Panc1 (cell line): ENCODE results near the gene PTPRJ. TPM values are rescaled to one million over a fixed set of nuclear protein-coding genes. Genes with fewer than 3 reads are reported as not detected.

Source experiments
- ATAC-seq: fragments of 200-7000 bp; cut with Tn5 transposase; 2 replicates; pipeline ENCODE4 v1.9.1; 2020; ENCODE audit warnings: mild to moderate bottlenecking, moderate library complexity
- BruUV-seq: library from RNA; stranded (reverse); fragments of 400-500 nt; replicated peaks from 2 replicates; lab custom pipeline; 2021; lab: Mats Ljungman, UMichigan
- CTCF ChIA-PET: fragments of 300-600 bp; sonication (Branson Sonifier 250); formaldehyde crosslinking; loops from one replicate; lab custom pipeline; 2022; ENCODE audit warnings: antibody characterized with exemption; lab: Charles Lee
- POLR2A ChIA-PET: fragments of 300-600 bp; sonication (Branson Sonifier 250); formaldehyde crosslinking; loops from one replicate; lab custom pipeline; 2022; ENCODE audit warnings: antibody characterized with exemption; lab: Charles Lee
- DNase-seq: peaks from one replicate; pipeline ENCODE4 v3.0.0-alpha.2; 2010; ENCODE audit warnings: low read depth, low spot score
- H3K27ac ChIP-seq: 2 replicates; pipeline ENCODE4 v1.5.1; 2011; ENCODE audit warnings: mild to moderate bottlenecking, low read length, inconsistent platforms
- H3K27me3 ChIP-seq: fragments of 200-500 bp; sonication (Bioruptor generic); 2 replicates; pipeline ENCODE4 v1.6.0; 2014; ENCODE audit warnings: low read length, inconsistent platforms; ENCODE audit not compliant: control insufficient read depth, insufficient read depth
- H3K36me3 ChIP-seq: fragments of 200-500 bp; sonication (Bioruptor generic); 2 replicates; pipeline ENCODE4 v1.5.1; 2014; ENCODE audit warnings: inconsistent platforms, mild to moderate bottlenecking, low read length, moderate library complexity; ENCODE audit not compliant: control insufficient read depth, insufficient read depth
- H3K4me1 ChIP-seq: 2 replicates; pipeline ENCODE4 v1.5.1; 2011; ENCODE audit warnings: inconsistent platforms, mild to moderate bottlenecking, low read length, moderate library complexity; ENCODE audit not compliant: control insufficient read depth, insufficient read depth
- H3K4me3 ChIP-seq, 2 experiments: 2 replicates each; pipeline ENCODE4 v1.5.1; 2011 to 2012; ENCODE audit warnings: low read depth in 2 of 2, low read length in 2 of 2, mild to moderate bottlenecking in 2 of 2, inconsistent platforms in 1 of 2, moderate library complexity in 1 of 2
- H3K9me3 ChIP-seq: fragments of 200-500 bp; sonication (Bioruptor generic); 2 replicates; pipeline ENCODE4 v1.5.1; 2014; ENCODE audit warnings: low read depth, mild to moderate bottlenecking, inconsistent platforms, low read length, moderate library complexity; ENCODE audit not compliant: control insufficient read depth, insufficient read depth
- CTCF ChIP-seq: fragments of 450-650 bp; IDR thresholded peaks from 2 replicates; pipeline ENCODE4 v1.5.1; 2017; ENCODE audit warnings: mild to moderate bottlenecking
- POLR2AphosphoS5 ChIP-seq: IDR thresholded peaks from 2 replicates; pipeline ENCODE4 v1.6.1; 2012; ENCODE audit warnings: mild to moderate bottlenecking, low read depth, low read length, moderate library complexity
- REST ChIP-seq, 2 experiments: IDR thresholded peaks; 2 replicates each; pipeline ENCODE4 v1.6.1; 2011 to 2012; ENCODE audit warnings: low read depth in 2 of 2, control low read depth in 1 of 2, low read length in 1 of 2, mild to moderate bottlenecking in 1 of 2, moderate library complexity in 1 of 2; ENCODE audit not compliant: insufficient read depth in 1 of 2
- SIN3A ChIP-seq: IDR thresholded peaks from 2 replicates; pipeline ENCODE4 v1.6.1; 2012; ENCODE audit warnings: low read depth, mild to moderate bottlenecking, low read length, moderate library complexity, borderline replicate concordance; ENCODE audit not compliant: insufficient read depth
- TCF7L2 ChIP-seq: IDR thresholded peaks from 2 replicates; pipeline ENCODE4 v1.6.1; 2011; ENCODE audit warnings: mild to moderate bottlenecking, low read depth, low read length, inconsistent platforms
- in situ Hi-C: cut with HindIII; loops from 2 replicates; pipeline ENCODE4 v1.10.0; 2016; ENCODE audit warnings: low sequenced_read_pairs, low pct_unique_long_range_greater_than_20kb
- intact Hi-C: fragments of 100-400 bp; cut with micrococcal nuclease; formaldehyde crosslinking; loops from one replicate; pipeline ENCODE4 v1.10.0; 2022; ENCODE audit not compliant: unreplicated experiment
- total RNA-seq: library from RNA; stranded (reverse); gene quantifications from one replicate; pipeline ENCODE4 v1.2.1, GENCODE V29; 2021; ENCODE audit not compliant: unreplicated experiment

PTPRJ gene
- total RNA-seq, 1 experiment from 2014 or later = 73.6 TPM

- DNase-seq (no peak), ATAC-seq (no peak)
- ChIA-PET CTCF (no interaction called here), POLR2A (no interaction called here)
- Histone ChIP-seq H3K4me3 (no peak overlapping the region), H3K9me3 (no peaks in the 10 kb centered on the region), H3K27me3 (no peaks in the 10 kb centered on the region), H3K36me3 (peaks cover 4% of the 10 kb centered on the region), H3K27ac (no peak overlapping the region), H3K4me1 (no peaks in the 10 kb centered on the region)
- BruUV-seq = no TSS peak
- intact Hi-C loops = no loop called here
- no peak for TF ChIP-seq CTCF
- no peak for TF ChIP-seq REST (IDR thresholded peaks at IDR 0.05; ENCODE audit: insufficient read depth in 1 of 2, low read depth in 2 of 2, low read length in 1 of 2)
- TF ChIP-seq POLR2AphosphoS5 = no peak
- no peak for TF ChIP-seq TCF7L2
- TF ChIP-seq SIN3A = no peak
- in situ Hi-C loops = no loop called here
These were observed 162.5 kb downstream of the PTPRJ start for GRCh38 chr11:48142889-48143288.

- H3K4me1 ChIP-seq = no peaks in the 10 kb centered on the region
- peaks cover 4% of the 10 kb centered on the region for H3K36me3 ChIP-seq
- no peaks in the 10 kb centered on the region; the same call in 1 of the 2 replicates for H3K9me3 ChIP-seq
- in situ Hi-C loops = no loop called here
- no peak for TF ChIP-seq CTCF
- TF ChIP-seq POLR2AphosphoS5 = no peak
- TF ChIP-seq TCF7L2 = no peak
- no TSS peak for BruUV-seq
- H3K27ac ChIP-seq = no peak overlapping the region
- POLR2A ChIA-PET = no interaction called here
- no peaks in the 10 kb centered on the region for H3K27me3 ChIP-seq
- no peak overlapping the region for H3K4me3 ChIP-seq
- intact Hi-C loops = no loop called here
- no peak for DNase-seq
- CTCF ChIA-PET = no interaction called here
- no peak for ATAC-seq
These were observed 168.4 kb downstream of the PTPRJ start for GRCh38 chr11:48148749-48149148.
